GM12878 (cell line): Measurements from ENCODE around the gene DENND1A. TPM values are rescaled to one million over a fixed set of nuclear protein-coding genes. Genes with fewer than 3 reads are reported as not detected.

Experiments
- ATAC-seq: fragments of 200-7000 bp; cut with Tn5 transposase; 3 replicates; pipeline ENCODE4 v1.9.1; 2020; ENCODE audit warnings: mild to moderate bottlenecking, moderate library complexity
- BruUV-seq: library from RNA; stranded (reverse); fragments of 400-500 nt; replicated peaks from 2 replicates; lab custom pipeline; 2021; lab: Mats Ljungman, UMichigan
- CTCF ChIA-PET: fragments of 300-600 bp; sonication (Branson Sonifier 250); formaldehyde crosslinking; extraction: SDS; loops from one replicate; lab custom pipeline; 2021; ENCODE audit warnings: inconsistent platforms; lab: Yijun Ruan, JAX
- POLR2A ChIA-PET: fragments of 350-600 bp; formaldehyde crosslinking; extraction: SDS; loops from one replicate; lab custom pipeline; 2021; ENCODE audit warnings: inconsistent platforms; lab: Charles Lee
- RAD21 ChIA-PET: fragments of 300-600 bp; sonication (Branson Sonifier 250); formaldehyde crosslinking; loops from one replicate; lab custom pipeline; 2023; ENCODE audit warnings: antibody characterized with exemption; ENCODE audit not compliant: unreplicated experiment; lab: Charles Lee
- SMC1A ChIA-PET: fragments of 300-600 bp; sonication (Branson Sonifier 250); formaldehyde crosslinking; loops from one replicate; lab custom pipeline; 2023; ENCODE audit not compliant: unreplicated experiment, uncharacterized antibody; lab: Charles Lee
- DNase-seq: peaks from one replicate; pipeline ENCODE4 v3.0.0-alpha.2; 2011; ENCODE audit warnings: low read depth, low spot score
- FAIRE-seq: peaks from 3 replicates; lab custom pipeline; 2011; peaks lifted over from hg19 to GRCh38; lab: Jason Lieb, UNC
- H2AFZ ChIP-seq: 2 replicates; pipeline ENCODE4 v1.6.0; 2011; ENCODE audit warnings: low read depth, low read length, control low read depth; ENCODE audit not compliant: control insufficient read depth
- H3K27ac ChIP-seq: 2 replicates; pipeline ENCODE4 v1.5.1; 2011; ENCODE audit warnings: control low read depth; ENCODE audit not compliant: control insufficient read depth, insufficient read depth
- H3K27me3 ChIP-seq, 2 experiments: replicated peaks in 1 of 2; 2 replicates each; pipeline versions ENCODE4 v1.6.0 to v1.6.1; 2011; ENCODE audit warnings: low read length in 1 of 2; ENCODE audit not compliant: control insufficient read depth in 2 of 2, insufficient read depth in 2 of 2
- H3K36me3 ChIP-seq, 2 experiments: 2 replicates each; pipeline ENCODE4 v1.5.1; 2011; ENCODE audit warnings: low read length in 1 of 2; ENCODE audit not compliant: control insufficient read depth in 2 of 2, insufficient read depth in 2 of 2
- H3K4me1 ChIP-seq: 2 replicates; pipeline ENCODE4 v1.6.1; 2011; ENCODE audit warnings: mild to moderate bottlenecking, low read length, moderate library complexity, mixed read lengths; ENCODE audit not compliant: control insufficient read depth, insufficient read depth
- H3K4me2 ChIP-seq: 2 replicates; pipeline ENCODE4 v1.6.0; 2011; ENCODE audit warnings: control low read depth; ENCODE audit not compliant: control insufficient read depth, insufficient read depth
- H3K4me3 ChIP-seq: fragments of 200-600 bp; sonication (generic); 2 replicates; pipeline ENCODE4 v1.5.1; 2016
- H3K79me2 ChIP-seq: 2 replicates; pipeline ENCODE4 v1.6.0; 2011; ENCODE audit warnings: low read length; ENCODE audit not compliant: control insufficient read depth, insufficient read depth
- H3K9ac ChIP-seq: 2 replicates; pipeline ENCODE4 v1.8.0; 2011; ENCODE audit warnings: low read length, control low read depth, mixed read lengths; ENCODE audit not compliant: control insufficient read depth, insufficient read depth
- H3K9me3 ChIP-seq: replicated peaks from 3 replicates; pipeline ENCODE4 v1.5.1; 2011; ENCODE audit warnings: mild to moderate bottlenecking, low read length; ENCODE audit not compliant: control insufficient read depth, insufficient read depth
- H4K20me1 ChIP-seq: 2 replicates; pipeline ENCODE4 v1.6.0; 2011; ENCODE audit not compliant: control insufficient read depth, insufficient read depth
- CBX5 ChIP-seq: sonication (generic); IDR thresholded peaks from 2 replicates; pipeline ENCODE4 v1.6.1; 2016; ENCODE audit warnings: low read depth, moderate library complexity, mild to moderate bottlenecking, inconsistent platforms
- CREB1 ChIP-seq: IDR thresholded peaks from 2 replicates; pipeline ENCODE4 v1.6.1; 2012; ENCODE audit warnings: low read depth, mild to moderate bottlenecking, inconsistent platforms
- ZBTB33 ChIP-seq: fragments of 450-650 bp; IDR thresholded peaks from 2 replicates; pipeline ENCODE4 v1.6.1; 2017; ENCODE audit warnings: mild to moderate bottlenecking
- WGBS: methylation state at CpG from one replicate; pipeline ENCODE4 v1.1.6; 2016; ENCODE audit warnings: low lambda C conversion rate; ENCODE audit not compliant: insufficient replicate concordance, insufficient coverage; ENCODE audit errors: missing lambda C conversion rate; 5-methylcytosine and 5-hydroxymethylcytosine counted together
- in situ Hi-C: fragments of 300-500 bp; cut with MboI; formaldehyde crosslinking; loops from 9 replicates; pipeline ENCODE4 v1.14.3; 2018; ENCODE audit warnings: mixed read lengths
- intact Hi-C: fragments of 100-400 bp; cut with micrococcal nuclease; formaldehyde crosslinking; loops from one replicate; pipeline ENCODE4 v1.14.2; 2022; ENCODE audit not compliant: unreplicated experiment
- polyA plus RNA-seq, 11 experiments: library from polyadenylated mRNA; depleted of rRNA in 4 of 11; unstranded in 6 of 11; stranded (reverse) in 5 of 11; fragments of >200 nt; fragmentation: Nextera tagmentation in 4 of 11; fragmentation: Illumina TruSeq in 1 of 11; extraction: Ambion mirVana in 4 of 11; extraction: Trizol in 1 of 11; gene quantifications; 1 replicate in 1 of 11; 2 replicates in 10 of 11; pipeline versions ENCODE4 v1.2.1 to v1.2.3, GENCODE V29; 2011 to 2016; ENCODE audit warnings: inconsistent platforms in 2 of 11, missing spikeins in 2 of 11, low read depth in 1 of 11
- total RNA-seq, 4 experiments: library from RNA; depleted of rRNA in 3 of 4; stranded (reverse); fragments of >200 nt in 3 of 4; fragmentation: Illumina TruSeq in 1 of 4; extraction: Trizol in 1 of 4; gene quantifications; 2 replicates each; pipeline versions ENCODE4 v1.2.1 to v1.2.3, GENCODE V29; 2013 to 2021

The DENND1A gene
- total and polyA plus RNA-seq, 10 of the 15 experiments (the other 5 are each of a cell fraction or from before 2014, with no cell fraction given), result 14.1 to 48.6 (median 35.2) TPM

DNA sequence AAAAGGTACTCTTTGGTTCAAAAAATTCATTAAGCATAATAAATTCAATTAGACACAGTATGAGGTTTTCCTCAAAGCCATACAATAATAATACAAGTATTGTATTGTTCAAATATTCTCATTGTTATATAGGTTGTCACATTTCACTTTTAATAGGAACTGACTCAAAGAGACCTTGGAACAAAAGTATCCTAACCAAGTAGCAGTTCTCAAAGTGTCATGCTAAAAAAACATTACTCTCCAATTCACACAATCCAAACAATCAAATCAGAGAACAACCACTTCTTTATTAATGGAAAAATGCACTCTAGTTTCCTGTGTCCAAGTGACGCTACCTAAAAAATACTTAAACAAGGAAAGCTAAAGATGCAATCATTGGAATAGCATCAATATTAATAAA, 115.4 kb downstream of the DENND1A start:
- Histone ChIP-seq H3K36me3 (no peaks in the 10 kb centered on the region), H3K4me3 (no peak overlapping the region), H2AFZ (no peak overlapping the region), H3K27me3 (no peaks in the 10 kb centered on the region), H3K4me1 (no peaks in the 10 kb centered on the region), H3K9ac (no peak overlapping the region), H3K4me2 (no peak overlapping the region), H3K9me3 (no peaks in the 10 kb centered on the region), H3K79me2 (no peaks in the 10 kb centered on the region; the same call in 1 of the 2 replicates)
- ChIA-PET POLR2A (interaction anchor here (0.9 kb wide), 1 partner anchor 11 kb away, joined by 3 read pairs; no protein-coding TSS in a partner anchor), RAD21 (no interaction called here)
- in situ Hi-C loops, result no loop called here
- no TSS peak for BruUV-seq
- intact Hi-C loops, result no loop called here
- TF ChIP-seq CBX5, result no peak
- TF ChIP-seq, all 136 proteins: peak for 0
- SMC1A ChIA-PET, result interaction anchor here (0.9 to 1.9 kb wide), 3 partner anchors 11 to 129 kb away, joined by 3 to 7 read pairs (median 3); no protein-coding TSS in a partner anchor
- DNase-seq (no peak), FAIRE-seq (no peak), ATAC-seq (no peak)
- H4K20me1 ChIP-seq, result no peaks in the 10 kb centered on the region
- CTCF ChIA-PET, result interaction anchor here (1.2 kb wide), 1 partner anchor 11 kb away, joined by 4 read pairs; no protein-coding TSS in a partner anchor
- WGBS, result 100% methylated on average over 1 of the region's 1 CpG
- no peak overlapping the region for H3K27ac ChIP-seq

DNA sequence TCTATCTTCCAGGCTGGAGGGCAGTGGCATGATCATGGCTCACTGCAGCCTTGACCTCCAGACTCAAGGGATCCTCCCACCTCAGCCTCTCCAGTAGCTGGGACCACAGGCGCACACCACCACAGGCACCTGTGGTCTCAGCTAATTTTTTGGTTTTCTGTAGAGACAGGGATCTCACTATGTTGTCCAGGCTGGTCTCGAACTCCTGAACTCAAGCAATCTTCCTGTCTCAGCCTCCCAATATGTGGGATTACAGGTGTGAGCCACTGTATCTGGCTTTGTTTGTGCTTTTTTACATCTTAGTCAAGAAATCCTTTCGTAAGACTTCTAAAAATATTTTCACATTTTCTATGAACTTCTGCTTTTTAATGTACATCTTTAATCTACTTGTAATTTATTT, 116.9 kb downstream of the DENND1A start:
- Histone ChIP-seq H3K27ac (no peak overlapping the region), H3K4me3 (no peak overlapping the region), H3K79me2 (peaks cover 2% of the 10 kb centered on the region; the same call in 1 of the 2 replicates), H3K9me3 (no peaks in the 10 kb centered on the region), H3K4me2 (no peak overlapping the region), H4K20me1 (no peaks in the 10 kb centered on the region), H2AFZ (no peak overlapping the region), H3K27me3 (no peaks in the 10 kb centered on the region), H3K36me3 (no peaks in the 10 kb centered on the region; a peak in 1 of 4 replicates), H3K4me1 (peaks cover 3% of the 10 kb centered on the region; the same call in 1 of the 2 replicates), H3K9ac (no peak overlapping the region)
- ChIA-PET SMC1A (interaction anchor here (1.0 to 1.9 kb wide), 2 partner anchors 9 to 16 kb away, joined by 3 to 7 read pairs; no protein-coding TSS in a partner anchor), RAD21 (no interaction called here), POLR2A (interaction anchor here (0.6 kb wide), 1 partner anchor 152 kb away, joined by 3 read pairs; no protein-coding TSS in a partner anchor), CTCF (interaction anchor here (1.2 kb wide), 1 partner anchor 10 kb away, joined by 4 read pairs; no protein-coding TSS in a partner anchor)
- in situ Hi-C loops, result no loop called here
- ATAC-seq (no peak), DNase-seq (no peak), FAIRE-seq (no peak)
- WGBS, result 98% methylated on average over 3 of the region's 3 CpGs
- no TSS peak for BruUV-seq
- TF ChIP-seq ZBTB33 (no peak), CREB1 (no peak)
- intact Hi-C loops, result no loop called here
